Endothelial cell of umbilical vein (primary cell): ENCODE data around the gene IRF3. TPM values are rescaled to one million over a fixed set of nuclear protein-coding genes. Genes with fewer than 3 reads are reported as not detected.

Experiments used
- BruUV-seq: library from RNA; stranded (reverse); fragments of 400-500 nt; replicated peaks from 2 replicates; lab custom pipeline; 2021; lab: Mats Ljungman, UMichigan
- CTCF ChIA-PET: fragments of 300-600, 350-600 bp; sonication (Branson Sonifier 250); formaldehyde crosslinking; loops from one replicate; lab custom pipeline; 2021; ENCODE audit warnings: antibody characterized with exemption, inconsistent platforms; lab: Charles Lee
- POLR2A ChIA-PET: fragments of 300-600, 350-600 bp; sonication (Branson Sonifier 250); formaldehyde crosslinking; loops from one replicate; lab custom pipeline; 2021; ENCODE audit warnings: antibody characterized with exemption, inconsistent platforms; lab: Charles Lee
- DNase-seq: peaks from one replicate; pipeline ENCODE4 v3.0.0-alpha.2; 2011; ENCODE audit warnings: low read depth, low spot score
- FAIRE-seq: peaks from 2 replicates; lab custom pipeline; 2011; peaks lifted over from hg19 to GRCh38; lab: Jason Lieb, UNC
- H2AFZ ChIP-seq: 2 replicates; pipeline ENCODE4 v1.6.0; 2012; ENCODE audit warnings: low read depth, low read length, control low read depth, inconsistent platforms
- H3K27ac ChIP-seq: 2 replicates; pipeline ENCODE4 v1.5.1; 2011; ENCODE audit warnings: low read depth, mild to moderate bottlenecking, control low read depth, low read length, moderate library complexity; ENCODE audit not compliant: insufficient read depth
- H3K27me3 ChIP-seq, 2 experiments: 2 replicates each; pipeline versions ENCODE4 v1.6.0 to v1.6.1; 2011; ENCODE audit warnings: low read length in 2 of 2, mixed read lengths in 1 of 2; ENCODE audit not compliant: control insufficient read depth in 2 of 2, insufficient read depth in 2 of 2
- H3K36me3 ChIP-seq, 2 experiments: 2 replicates in 1 of 2; 3 replicates in 1 of 2; pipeline ENCODE4 v1.5.1; 2011; ENCODE audit warnings: low read length in 2 of 2, mild to moderate bottlenecking in 1 of 2, moderate library complexity in 1 of 2; ENCODE audit not compliant: control insufficient read depth in 2 of 2, insufficient read depth in 2 of 2; ENCODE audit errors: extremely low read depth in 1 of 2
- H3K4me1 ChIP-seq: 3 replicates; pipeline ENCODE4 v1.5.1; 2011; ENCODE audit warnings: mild to moderate bottlenecking, low read length; ENCODE audit not compliant: control insufficient read depth, insufficient read depth; ENCODE audit errors: extremely low read depth
- H3K4me2 ChIP-seq: 2 replicates; pipeline ENCODE4 v1.6.1; 2011; ENCODE audit warnings: low read length, control low read depth, mixed read lengths; ENCODE audit not compliant: insufficient read depth
- H3K4me3 ChIP-seq, 3 experiments: fragments of 200-600 bp in 1 of 3; sonication (generic), shearing (Covaris generic) in 1 of 3; replicated peaks in 1 of 3; 2 replicates each; pipeline ENCODE4 v1.5.1; 2011 to 2016; ENCODE audit warnings: control low read depth in 3 of 3, low read length in 3 of 3, mild to moderate bottlenecking in 2 of 3, inconsistent platforms in 1 of 3, low read depth in 1 of 3, moderate library complexity in 1 of 3; ENCODE audit not compliant: insufficient read depth in 1 of 3
- H3K79me2 ChIP-seq: 2 replicates; pipeline ENCODE4 v1.6.0; 2012; ENCODE audit warnings: low read length, inconsistent platforms; ENCODE audit not compliant: control insufficient read depth, insufficient read depth
- H3K9ac ChIP-seq: replicated peaks from 2 replicates; pipeline ENCODE3; 2011; ENCODE audit warnings: low read length, control low read depth; ENCODE audit not compliant: insufficient read depth; ENCODE audit errors: extremely low read depth
- H3K9me1 ChIP-seq: replicated peaks from 3 replicates; pipeline ENCODE4 v1.6.0; 2011; ENCODE audit warnings: mild to moderate bottlenecking, low read length; ENCODE audit not compliant: control insufficient read depth, insufficient read depth; ENCODE audit errors: extremely low read depth
- H3K9me3 ChIP-seq: replicated peaks from 2 replicates; pipeline ENCODE4 v1.5.1; 2012; ENCODE audit warnings: low read length, inconsistent platforms; ENCODE audit not compliant: control insufficient read depth, insufficient read depth
- H4K20me1 ChIP-seq: replicated peaks from 2 replicates; pipeline ENCODE3; 2011; ENCODE audit warnings: mild to moderate bottlenecking, low read length; ENCODE audit not compliant: control insufficient read depth, insufficient read depth; ENCODE audit errors: extremely low read depth
- CTCF ChIP-seq, 2 donors: IDR thresholded peaks; 1 replicate in 1 of 2; 2 replicates in 1 of 2; pipeline ENCODE4 v1.5.1; 2011; ENCODE audit warnings: low read length in 2 of 2, mild to moderate bottlenecking in 2 of 2, moderate library complexity in 2 of 2, control low read depth in 1 of 2, inconsistent platforms in 1 of 2, low read depth in 1 of 2; ENCODE audit not compliant: insufficient read depth in 1 of 2; ENCODE audit errors: extremely low read depth in 1 of 2
- EZH2 ChIP-seq: IDR thresholded peaks from 2 replicates; pipeline ENCODE4 v1.6.1; 2012; ENCODE audit warnings: borderline replicate concordance, low read depth, mild to moderate bottlenecking, moderate library complexity, low read length, inconsistent platforms; ENCODE audit not compliant: severe bottlenecking
- FOS ChIP-seq: IDR thresholded peaks from 2 replicates; pipeline ENCODE4 v1.6.1; 2011; ENCODE audit warnings: mild to moderate bottlenecking, low read length, moderate library complexity, borderline replicate concordance; ENCODE audit not compliant: insufficient read depth
- GATA2 ChIP-seq: IDR thresholded peaks from 2 replicates; pipeline ENCODE4 v1.7.0; 2011; ENCODE audit warnings: low read depth, mild to moderate bottlenecking, moderate library complexity, mixed read lengths, low read length; ENCODE audit not compliant: insufficient read length, insufficient read depth
- JUN ChIP-seq: IDR thresholded peaks from 2 replicates; pipeline ENCODE4 v1.6.1; 2011; ENCODE audit warnings: borderline replicate concordance, low read depth; ENCODE audit not compliant: insufficient read length, insufficient read depth
- MAX ChIP-seq: IDR thresholded peaks from 2 replicates; pipeline ENCODE4 v1.6.1; 2011; ENCODE audit not compliant: insufficient read depth, insufficient read length
- MYC ChIP-seq: IDR thresholded peaks from one replicate; pipeline ENCODE4 v1.6.1; 2011; ENCODE audit warnings: mild to moderate bottlenecking, low read depth, low read length
- POLR2A ChIP-seq: IDR thresholded peaks from 2 replicates; pipeline ENCODE4 v1.6.1; 2012; ENCODE audit warnings: low read depth, mild to moderate bottlenecking, control low read depth, low read length
- POLR2AphosphoS5 ChIP-seq: IDR thresholded peaks from 2 replicates; pipeline ENCODE4 v1.6.1; 2012; ENCODE audit warnings: low read depth, mild to moderate bottlenecking, control low read depth, low read length, moderate library complexity; ENCODE audit not compliant: insufficient read depth
- dilution Hi-C: fragments of 300-500 bp; cut with MboI; formaldehyde crosslinking; loops from one replicate; pipeline ENCODE4 v1.15.0; 2019; ENCODE audit warnings: low sequenced_read_pairs; ENCODE audit not compliant: extremely low pct_ligation_motif_present
- intact Hi-C: fragments of 100-400 bp; cut with micrococcal nuclease; formaldehyde crosslinking; loops from one replicate; pipeline ENCODE4 v1.10.0; 2022
- polyA plus RNA-seq, 4 experiments: library from polyadenylated mRNA; depleted of rRNA in 3 of 4; stranded (reverse) in 3 of 4; unstranded in 1 of 4; fragments of >200 nt; gene quantifications; 2 replicates each; pipeline versions ENCODE4 v1.2.1 to v1.2.3, GENCODE V29; 2011 to 2012; ENCODE audit warnings: missing spikeins in 1 of 4
- total RNA-seq: library from RNA; stranded (reverse); gene quantifications from 2 replicates; pipeline ENCODE4 v1.2.3, GENCODE V29; 2021

IRF3 gene
- total and polyA plus RNA-seq, 2 donors (not counting 3 experiments of a cell fraction or from before 2014, with no cell fraction given) = 64.8 to 73.5 TPM

GRCh38 chr19:49645592-49645991 lies 20.1 kb downstream of the IRF3 start:
- no peak overlapping the region for H3K4me3 ChIP-seq
- H4K20me1 ChIP-seq = no peaks in the 10 kb centered on the region
- H3K27ac ChIP-seq = no peak overlapping the region
- no peak overlapping the region for H3K4me2 ChIP-seq
- H3K9me3 ChIP-seq = no peaks in the 10 kb centered on the region
- H3K79me2 ChIP-seq = peaks cover 47% of the 10 kb centered on the region
- POLR2A ChIA-PET = no interaction called here
- H2AFZ ChIP-seq = no peak overlapping the region
- no peaks in the 10 kb centered on the region for H3K27me3 ChIP-seq
- CTCF ChIA-PET = no interaction called here
- dilution Hi-C loops = no loop called here
- no peak overlapping the region for H3K9ac ChIP-seq
- peaks cover 2 to 31% of the 10 kb centered on the region in 2 experiments for H3K36me3 ChIP-seq
- FAIRE-seq (no peak), DNase-seq (no peak)
- H3K4me1 ChIP-seq = peaks cover 22% of the 10 kb centered on the region
- no peak for TF ChIP-seq CTCF (IDR thresholded peaks at IDR 0.05; ENCODE audit: extremely low read depth in 1 of 2, insufficient read depth in 1 of 2, low read depth in 1 of 2, low read length in 2 of 2)
- no peak for TF ChIP-seq JUN
- TF ChIP-seq MYC = no peak
- TF ChIP-seq POLR2A = no peak
- no peak for TF ChIP-seq EZH2
- no peak for TF ChIP-seq POLR2AphosphoS5
- no peak for TF ChIP-seq FOS
- TF ChIP-seq MAX = no peak
- TF ChIP-seq GATA2 = no peak
- intact Hi-C loops = no loop called here
- no TSS peak for BruUV-seq
- no peaks in the 10 kb centered on the region for H3K9me1 ChIP-seq
